CD8-positive, alpha-beta memory T cell (primary cell): ENCODE results near the gene CTSW. TPM values are rescaled to one million over a fixed set of nuclear protein-coding genes. Genes with fewer than 3 reads are reported as not detected.

Source experiments
- CTCF ChIA-PET: fragments of 350-600 bp; sonication (Branson Sonifier 250); formaldehyde crosslinking; loops from one replicate; lab custom pipeline; 2021; ENCODE audit warnings: antibody characterized with exemption; lab: Charles Lee
- POLR2A ChIA-PET: fragments of 350-600 bp; sonication (Branson Sonifier 250); formaldehyde crosslinking; loops from one replicate; lab custom pipeline; 2021; ENCODE audit warnings: antibody characterized with exemption; lab: Charles Lee
- DNase-seq, 5 donors: peaks; one replicate each; pipeline versions ENCODE4 v3.0.0 to v3.0.0-alpha.2; 2020 to 2022; ENCODE audit warnings: mixed read lengths in 1 of 5
- H3K27ac ChIP-seq: one replicate; pipeline ENCODE4 v1.7.0; 2013; ENCODE audit warnings: low read depth, mild to moderate bottlenecking, low read length, moderate library complexity
- H3K27me3 ChIP-seq: 2 replicates; pipeline ENCODE4 v1.7.0; 2013; ENCODE audit warnings: low read length, mild to moderate bottlenecking; ENCODE audit not compliant: insufficient read depth, poor library complexity, severe bottlenecking
- H3K36me3 ChIP-seq: 2 replicates; pipeline ENCODE4 v1.7.0; 2013; ENCODE audit warnings: mild to moderate bottlenecking, low read length, moderate library complexity; ENCODE audit not compliant: insufficient read depth
- H3K4me1 ChIP-seq: 2 replicates; pipeline ENCODE4 v1.7.0; 2013; ENCODE audit warnings: mild to moderate bottlenecking, low read length, moderate library complexity; ENCODE audit not compliant: insufficient read depth
- H3K4me3 ChIP-seq: 2 replicates; pipeline ENCODE4 v1.7.0; 2013; ENCODE audit warnings: mild to moderate bottlenecking, low read length
- H3K9me3 ChIP-seq: 2 replicates; pipeline ENCODE4 v1.7.0; 2013; ENCODE audit warnings: mild to moderate bottlenecking, low read length
- H3K27ac Mint-ChIP-seq, 8 donors: one replicate each; pipeline ENCODE4 v1.8.0; 2020 to 2021; ENCODE audit warnings: mixed read lengths in 8 of 8, mild to moderate bottlenecking in 6 of 8, inconsistent platforms in 3 of 8, moderate library complexity in 3 of 8
- H3K27me3 Mint-ChIP-seq, 2 donors: one replicate each; pipeline ENCODE4 v1.8.0; 2020 to 2021; ENCODE audit warnings: mixed read lengths in 2 of 2, mild to moderate bottlenecking in 1 of 2, moderate library complexity in 1 of 2
- H3K36me3 Mint-ChIP-seq, 3 donors: one replicate each; pipeline ENCODE4 v1.8.0; 2020 to 2021; ENCODE audit warnings: mixed read lengths in 3 of 3, inconsistent platforms in 1 of 3, mild to moderate bottlenecking in 1 of 3
- H3K4me1 Mint-ChIP-seq, 3 donors: one replicate each; pipeline ENCODE4 v1.8.0; 2020 to 2021; ENCODE audit warnings: mixed read lengths in 3 of 3, inconsistent platforms in 1 of 3, mild to moderate bottlenecking in 1 of 3
- H3K4me3 Mint-ChIP-seq, 7 donors: one replicate each; pipeline ENCODE4 v1.8.0; 2020 to 2021; ENCODE audit warnings: mixed read lengths in 7 of 7, mild to moderate bottlenecking in 6 of 7, moderate library complexity in 4 of 7, inconsistent platforms in 2 of 7
- H3K9me3 Mint-ChIP-seq, 5 donors: one replicate each; pipeline ENCODE4 v1.8.0; 2020 to 2022; ENCODE audit warnings: mixed read lengths in 5 of 5, mild to moderate bottlenecking in 3 of 5, moderate library complexity in 2 of 5, inconsistent platforms in 1 of 5
- polyA plus RNA-seq: library from polyadenylated mRNA; unstranded; fragments of 300-500 nt; fragmentation: Illumina TruSeq; gene quantifications from one replicate; pipeline ENCODE4 v1.2.3, GENCODE V29; 2021
- total RNA-seq, 2 experiments: library from RNA; stranded (reverse); gene quantifications; one replicate each; pipeline ENCODE4 v1.2.3, GENCODE V29; 2021

CTSW gene
- total and polyA plus RNA-seq, 3 experiments from 2014 or later, result 40.9 to 1,046 (median 44.3) TPM

- peaks cover 21% of the 10 kb centered on the region for H3K4me1 ChIP-seq
- no peaks in the 10 kb centered on the region for H3K36me3 Mint-ChIP-seq
- peak overlapping the region in 1 of 8 donors; percentile 68 for H3K27ac Mint-ChIP-seq
- no peaks in the 10 kb centered on the region for H3K9me3 ChIP-seq
- DNase-seq, result peak in 1 of 5 donors; percentile 48
- peaks cover 22 to 36% (median 26%) of the 10 kb centered on the region in 3 donors for H3K4me1 Mint-ChIP-seq
- H3K27me3 Mint-ChIP-seq, result peaks cover 0 to 1% of the 10 kb centered on the region in 2 donors
- H3K27me3 ChIP-seq, result no peaks in the 10 kb centered on the region
- no peaks in the 10 kb centered on the region for H3K36me3 ChIP-seq
- peak overlapping the region in 1 of 7 donors; percentile 40 for H3K4me3 Mint-ChIP-seq
- ChIA-PET POLR2A (interaction anchor here (0.6 kb wide), 2 partner anchors 44 to 45 kb away, joined by 3 read pairs; partner anchors contain the start of gene FIBP), CTCF (interaction anchor here (1.0 to 8.0 kb wide), 3 partner anchors 42 to 50 kb away, joined by 3 to 60 read pairs (median 17); partner anchors contain the start of genes CCDC85B and FIBP)
- H3K27ac ChIP-seq, result no peak overlapping the region
- H3K4me3 ChIP-seq, result no peak overlapping the region
- H3K9me3 Mint-ChIP-seq, result no peaks in the 10 kb centered on the region
Observed at GRCh38 chr11:65931773-65932557, 52.3 kb downstream of the CTSW start.

DNA sequence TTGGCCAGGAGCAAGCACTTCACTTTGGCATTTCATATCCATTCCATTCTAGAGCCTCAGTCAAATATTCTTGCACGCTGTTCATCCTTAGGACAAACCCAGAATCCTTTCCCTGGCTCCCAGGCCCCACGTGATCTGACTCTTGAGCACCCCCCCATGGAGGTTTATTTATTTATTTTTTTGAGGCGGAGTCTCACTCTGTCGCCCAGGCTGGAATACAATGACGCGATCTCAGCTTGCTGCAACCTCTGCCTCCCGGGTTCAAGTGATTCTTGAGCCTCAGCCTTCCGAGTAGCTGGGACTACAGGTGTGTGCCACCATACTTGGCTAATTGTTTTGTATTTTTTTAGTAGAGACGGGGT lies 52.9 kb downstream of the CTSW start:
- Mint-ChIP-seq H3K4me3 (no peak overlapping the region), H3K27ac (no peak overlapping the region), H3K4me1 (peaks cover 16 to 31% (median 22%) of the 10 kb centered on the region in 3 donors), H3K9me3 (no peaks in the 10 kb centered on the region), H3K36me3 (no peaks in the 10 kb centered on the region), H3K27me3 (peaks cover 1 to 3% of the 10 kb centered on the region in 2 donors)
- Histone ChIP-seq H3K9me3 (no peaks in the 10 kb centered on the region), H3K27me3 (no peaks in the 10 kb centered on the region), H3K36me3 (no peaks in the 10 kb centered on the region), H3K27ac (no peak overlapping the region), H3K4me1 (peaks cover 16% of the 10 kb centered on the region), H3K4me3 (no peak overlapping the region)
- no peak for DNase-seq
- CTCF ChIA-PET, result interaction anchor here (1.0 to 8.0 kb wide), 3 partner anchors 43 to 51 kb away, joined by 3 to 60 read pairs (median 17); partner anchors contain the start of genes CCDC85B and FIBP
- POLR2A ChIA-PET, result interaction anchor here (0.6 kb wide), 1 partner anchor 46 kb away, joined by 3 read pairs; no protein-coding TSS in a partner anchor

Other genes with a start within 250 kb of the CTSW start
- gene SIPA1, start 241.7 kb upstream of the CTSW start, total RNA-seq, result 100 to 1,000 TPM; 111 to 123 TPM
- gene SIPA1, start 241.7 kb upstream of the CTSW start, polyA plus RNA-seq, result 335 TPM
- gene RELA, start 216.9 kb upstream of the CTSW start, total RNA-seq, result 10 to 100 TPM; 87.3 to 89.7 TPM
- gene RELA, start 216.9 kb upstream of the CTSW start, polyA plus RNA-seq, result 76.0 TPM
- 10 to 100 TPM; 79.9 to 87.1 TPM for gene KAT5, start 167.6 kb upstream of the CTSW start, total RNA-seq
- 49.5 TPM for gene KAT5, start 167.6 kb upstream of the CTSW start, polyA plus RNA-seq
- 100 to 1,000 TPM; 106 to 114 TPM for gene RNASEH2C, start 159.0 kb upstream of the CTSW start, total RNA-seq
- 87.7 TPM for gene RNASEH2C, start 159.0 kb upstream of the CTSW start, polyA plus RNA-seq
- 10 to 100 TPM; 16.2 to 17.4 TPM for gene AP5B1, start 98.9 kb upstream of the CTSW start, total RNA-seq
- gene AP5B1, start 98.9 kb upstream of the CTSW start, polyA plus RNA-seq, result 18.1 TPM
- not detected for gene OVOL1, start 92.8 kb upstream of the CTSW start, total RNA-seq
- gene OVOL1, start 92.8 kb upstream of the CTSW start, polyA plus RNA-seq, result not detected
- gene SNX32, start 45.9 kb upstream of the CTSW start, total RNA-seq, result 1 to 10 TPM; 2.0 to 2.8 TPM
- gene SNX32, start 45.9 kb upstream of the CTSW start, polyA plus RNA-seq, result 0.77 TPM
- 1,000 to 10,000 TPM; 1,172 to 1,226 TPM for gene CFL1, start 21.7 kb upstream of the CTSW start, total RNA-seq
- 3,347 TPM for gene CFL1, start 21.7 kb upstream of the CTSW start, polyA plus RNA-seq
- 10 to 100 TPM; 84.7 to 85.8 TPM for gene MUS81, start 19.4 kb upstream of the CTSW start, total RNA-seq
- 35.2 TPM for gene MUS81, start 19.4 kb upstream of the CTSW start, polyA plus RNA-seq
- gene EFEMP2, start 7.0 kb upstream of the CTSW start, total RNA-seq, result 1 to 10 TPM; 3.9 to 4.0 TPM
- 0.23 TPM for gene EFEMP2, start 7.0 kb upstream of the CTSW start, polyA plus RNA-seq
- gene FIBP, start 8.6 kb downstream of the CTSW start, total RNA-seq, result 100 to 1,000 TPM; 121 to 123 TPM
- gene FIBP, start 8.6 kb downstream of the CTSW start, polyA plus RNA-seq, result 78.6 TPM
- gene CCDC85B, start 10.8 kb downstream of the CTSW start, total RNA-seq, result 10 to 100 TPM; 81.3 to 86.7 TPM
- gene CCDC85B, start 10.8 kb downstream of the CTSW start, polyA plus RNA-seq, result 94.4 TPM
- gene FOSL1, start 20.6 kb downstream of the CTSW start, total RNA-seq, result 10 to 100 TPM; 26.4 to 26.9 TPM
- 0.51 TPM for gene FOSL1, start 20.6 kb downstream of the CTSW start, polyA plus RNA-seq
- gene C11orf68, start 39.2 kb downstream of the CTSW start, total RNA-seq, result 10 to 100 TPM; 18.7 to 21.4 TPM
- gene C11orf68, start 39.2 kb downstream of the CTSW start, polyA plus RNA-seq, result 70.3 TPM
- gene DRAP1, start 39.6 kb downstream of the CTSW start, total RNA-seq, result 100 to 1,000 TPM in 1 of 2 experiments, 10 to 100 TPM in 1; 94.6 to 103 TPM
- gene DRAP1, start 39.6 kb downstream of the CTSW start, polyA plus RNA-seq, result 115 TPM
- gene TSGA10IP, start 65.6 kb downstream of the CTSW start, total RNA-seq, result not detected
- gene TSGA10IP, start 65.6 kb downstream of the CTSW start, polyA plus RNA-seq, result not detected
- gene SART1, start 81.9 kb downstream of the CTSW start, total RNA-seq, result 10 to 100 TPM; 69.9 to 70.2 TPM
- gene SART1, start 81.9 kb downstream of the CTSW start, polyA plus RNA-seq, result 50.1 TPM
- gene EIF1AD, start 122.3 kb downstream of the CTSW start, total RNA-seq, result 10 to 100 TPM; 81.2 to 81.3 TPM
- 16.1 TPM for gene EIF1AD, start 122.3 kb downstream of the CTSW start, polyA plus RNA-seq
- 100 to 1,000 TPM; 264 to 268 TPM for gene BANF1, start 122.7 kb downstream of the CTSW start, total RNA-seq
- 205 TPM for gene BANF1, start 122.7 kb downstream of the CTSW start, polyA plus RNA-seq
- not detected for gene CST6, start 132.2 kb downstream of the CTSW start, total RNA-seq
- not detected for gene CST6, start 132.2 kb downstream of the CTSW start, polyA plus RNA-seq
- not detected for gene CATSPER1, start 146.6 kb downstream of the CTSW start, total RNA-seq
- not detected for gene CATSPER1, start 146.6 kb downstream of the CTSW start, polyA plus RNA-seq
- not detected for gene GAL3ST3, start 169.3 kb downstream of the CTSW start, total RNA-seq
- not detected for gene GAL3ST3, start 169.3 kb downstream of the CTSW start, polyA plus RNA-seq
- gene SF3B2, start 172.5 kb downstream of the CTSW start, total RNA-seq, result 100 to 1,000 TPM; 261 to 274 TPM
- 134 TPM for gene SF3B2, start 172.5 kb downstream of the CTSW start, polyA plus RNA-seq
- 10 to 100 TPM; 73.3 to 77.4 TPM for gene PACS1, start 190.4 kb downstream of the CTSW start, total RNA-seq
- 86.1 TPM for gene PACS1, start 190.4 kb downstream of the CTSW start, polyA plus RNA-seq